ENCODE data around the gene TAF6.

DNA sequence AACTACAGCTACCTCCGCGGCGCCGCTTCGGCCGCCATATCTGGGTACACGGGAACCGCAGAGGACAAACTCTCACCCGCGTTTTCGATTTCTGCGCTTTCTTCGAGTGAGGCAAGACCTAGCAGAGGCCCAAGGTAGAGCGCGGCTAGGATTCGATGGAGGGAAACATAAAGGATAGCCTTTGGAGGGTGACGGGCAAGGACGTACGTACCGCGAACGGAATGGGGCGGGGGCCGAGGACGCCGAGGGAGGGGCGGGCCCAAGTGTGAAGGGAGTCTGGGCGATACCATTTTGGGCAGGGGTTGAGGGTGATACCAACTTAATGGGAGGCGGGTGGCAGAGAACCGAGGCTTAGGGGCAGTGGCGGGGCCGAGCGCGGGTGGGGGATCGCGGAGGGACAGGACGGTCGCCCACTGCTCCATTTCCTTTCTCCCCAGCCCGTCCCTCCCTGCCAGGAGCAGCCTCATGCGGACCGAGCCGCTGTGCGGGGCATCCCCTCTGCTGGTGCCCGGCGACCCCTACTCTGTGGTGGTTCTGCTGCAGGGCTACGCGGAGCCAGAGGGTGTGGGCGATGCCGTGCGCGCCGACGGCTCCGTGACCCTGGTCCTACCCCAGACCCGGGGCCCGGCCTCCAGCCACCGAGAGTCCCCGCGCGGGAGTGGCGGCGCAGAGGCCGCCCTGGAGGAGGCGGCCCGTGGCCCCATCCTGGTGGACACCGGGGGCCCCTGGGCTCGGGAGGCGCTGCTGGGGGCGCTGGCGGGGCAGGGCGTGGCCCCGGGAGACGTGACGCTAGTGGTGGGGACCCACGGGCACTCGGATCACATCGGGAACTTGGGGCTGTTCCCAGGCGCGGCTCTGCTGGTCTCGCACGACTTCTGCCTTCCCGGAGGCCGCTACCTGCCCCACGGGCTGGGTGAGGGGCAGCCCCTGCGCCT is 8.0 kb upstream of the TAF6 start, which contains the start of gene MBLAC1:
- TF ChIP-seq, protein P1, sequence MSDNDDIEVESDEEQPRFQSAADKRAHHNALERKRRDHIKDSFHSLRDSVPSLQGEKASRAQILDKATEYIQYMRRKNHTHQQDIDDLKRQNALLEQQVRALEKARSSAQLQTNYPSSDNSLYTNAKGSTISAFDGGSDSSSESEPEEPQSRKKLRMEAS (IDR thresholded peaks at IDR 0.05), result peak; percentile 37
- TF ChIP-seq, protein P2, sequence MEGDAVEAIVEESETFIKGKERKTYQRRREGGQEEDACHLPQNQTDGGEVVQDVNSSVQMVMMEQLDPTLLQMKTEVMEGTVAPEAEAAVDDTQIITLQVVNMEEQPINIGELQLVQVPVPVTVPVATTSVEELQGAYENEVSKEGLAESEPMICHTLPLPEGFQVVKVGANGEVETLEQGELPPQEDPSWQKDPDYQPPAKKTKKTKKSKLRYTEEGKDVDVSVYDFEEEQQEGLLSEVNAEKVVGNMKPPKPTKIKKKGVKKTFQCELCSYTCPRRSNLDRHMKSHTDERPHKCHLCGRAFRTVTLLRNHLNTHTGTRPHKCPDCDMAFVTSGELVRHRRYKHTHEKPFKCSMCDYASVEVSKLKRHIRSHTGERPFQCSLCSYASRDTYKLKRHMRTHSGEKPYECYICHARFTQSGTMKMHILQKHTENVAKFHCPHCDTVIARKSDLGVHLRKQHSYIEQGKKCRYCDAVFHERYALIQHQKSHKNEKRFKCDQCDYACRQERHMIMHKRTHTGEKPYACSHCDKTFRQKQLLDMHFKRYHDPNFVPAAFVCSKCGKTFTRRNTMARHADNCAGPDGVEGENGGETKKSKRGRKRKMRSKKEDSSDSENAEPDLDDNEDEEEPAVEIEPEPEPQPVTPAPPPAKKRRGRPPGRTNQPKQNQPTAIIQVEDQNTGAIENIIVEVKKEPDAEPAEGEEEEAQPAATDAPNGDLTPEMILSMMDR (IDR thresholded peaks at IDR 0.05), result no peak
- TF ChIP-seq MAZ (IDR thresholded peaks at IDR 0.05; ENCODE audit: borderline replicate concordance, low read depth, low read length) (peak; percentile 47; the same call in 1 of the 2 replicates), POLR2A (IDR thresholded peaks at IDR 0.05; ENCODE audit: low read length) (peak; percentile 81), ZNF302 (CRISPR knock-in tag; IDR thresholded peaks at IDR 0.05) (no peak), CEBPB (IDR thresholded peaks at IDR 0.05) (no peak), CHD2 (IDR thresholded peaks at IDR 0.05; ENCODE audit: low read length, partially characterized antibody) (no peak), MYC (IDR thresholded peaks at IDR 0.05; ENCODE audit: borderline replicate concordance, low read length) (peak; percentile 68; the same call in 1 of the 2 replicates)
- TF ChIP-seq, protein P3, sequence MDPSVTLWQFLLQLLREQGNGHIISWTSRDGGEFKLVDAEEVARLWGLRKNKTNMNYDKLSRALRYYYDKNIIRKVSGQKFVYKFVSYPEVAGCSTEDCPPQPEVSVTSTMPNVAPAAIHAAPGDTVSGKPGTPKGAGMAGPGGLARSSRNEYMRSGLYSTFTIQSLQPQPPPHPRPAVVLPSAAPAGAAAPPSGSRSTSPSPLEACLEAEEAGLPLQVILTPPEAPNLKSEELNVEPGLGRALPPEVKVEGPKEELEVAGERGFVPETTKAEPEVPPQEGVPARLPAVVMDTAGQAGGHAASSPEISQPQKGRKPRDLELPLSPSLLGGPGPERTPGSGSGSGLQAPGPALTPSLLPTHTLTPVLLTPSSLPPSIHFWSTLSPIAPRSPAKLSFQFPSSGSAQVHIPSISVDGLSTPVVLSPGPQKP (IDR thresholded peaks at IDR 0.05; ENCODE audit: low read depth, low read length), result no peak
